Brain microvascular endothelial cell (primary cell): ENCODE results near the gene MTNR1A.
A peak's percentile ranks its signal among the peaks of the same experiment; 100 is the strongest.

Experiments
- DNase-seq: peaks from one replicate; pipeline ENCODE4 v3.0.0-alpha.2; 2020
- H3K27ac ChIP-seq: fragments of 250-450 bp; sonication (Bioruptor Pico); 2 replicates; pipeline ENCODE4 v1.5.1; 2020; ENCODE audit warnings: mild to moderate bottlenecking, moderate library complexity
- H3K27me3 ChIP-seq: fragments of 250-450 bp; sonication (Bioruptor Pico); replicated peaks from 2 replicates; pipeline ENCODE4 v1.5.1; 2020; ENCODE audit warnings: mild to moderate bottlenecking
- H3K36me3 ChIP-seq: fragments of 250-450 bp; sonication (Bioruptor Pico); replicated peaks from 2 replicates; pipeline ENCODE4 v1.5.1; 2020; ENCODE audit warnings: mild to moderate bottlenecking
- H3K4me3 ChIP-seq: 2 replicates; pipeline ENCODE4 v1.5.1; 2011; ENCODE audit warnings: low read depth, mild to moderate bottlenecking, control low read depth, low read length, moderate library complexity
- CTCF ChIP-seq: IDR thresholded peaks from 2 replicates; pipeline ENCODE4 v1.5.1; 2011; ENCODE audit warnings: low read depth, mild to moderate bottlenecking, moderate library complexity, low read length, control low read depth, inconsistent platforms; ENCODE audit errors: missing control alignments
- in situ Hi-C: cut with HindIII; loops from 2 replicates; pipeline ENCODE4 v1.10.0; 2017; ENCODE audit warnings: low sequenced_read_pairs, low pct_ligation_motif_present

MTNR1A gene

GRCh38 chr4:186591651-186592050, 36.3 kb upstream of the MTNR1A start:
- Histone ChIP-seq H3K36me3 (peaks cover 55% of the 10 kb centered on the region), H3K27me3 (no peaks in the 10 kb centered on the region), H3K27ac (no peak overlapping the region), H3K4me3 (no peak overlapping the region)
- in situ Hi-C loops: loop anchor here (25.0 kb wide), 1 partner anchor 304 kb away; no protein-coding TSS in a partner anchor
- TF ChIP-seq CTCF: no peak
- no peak for DNase-seq

- Histone ChIP-seq H3K36me3 (peaks cover 41% of the 10 kb centered on the region), H3K4me3 (no peak overlapping the region), H3K27ac (no peak overlapping the region), H3K27me3 (no peaks in the 10 kb centered on the region)
- no peak for TF ChIP-seq CTCF
- in situ Hi-C loops: loop anchor here (25.0 kb wide), 1 partner anchor 301 kb away; no protein-coding TSS in a partner anchor
- DNase-seq: no peak
Observed at GRCh38 chr4:186588503-186588902, 33.1 kb upstream of the MTNR1A start.

- no peaks in the 10 kb centered on the region for H3K27me3 ChIP-seq
- peak; percentile 63 for DNase-seq
- in situ Hi-C loops: loop anchor here (25.0 kb wide), 1 partner anchor 300 kb away; no protein-coding TSS in a partner anchor
- peak; percentile 91 for TF ChIP-seq CTCF
- no peak overlapping the region for H3K4me3 ChIP-seq
- peaks cover 36% of the 10 kb centered on the region for H3K36me3 ChIP-seq
- H3K27ac ChIP-seq: no peak overlapping the region
Observed at GRCh38 chr4:186587416-186588018, 32.1 kb upstream of the MTNR1A start.

GRCh38 chr4:186586205-186586604, 30.8 kb upstream of the MTNR1A start:
- in situ Hi-C loops: loop anchor here (25.0 kb wide), 1 partner anchor 299 kb away; no protein-coding TSS in a partner anchor
- peak overlapping the region; percentile 11 for H3K27ac ChIP-seq

GRCh38 chr4:186584912-186585311, 29.5 kb upstream of the MTNR1A start:
- no peak for TF ChIP-seq CTCF
- Histone ChIP-seq H3K27ac (no peak overlapping the region), H3K36me3 (peaks cover 23% of the 10 kb centered on the region), H3K27me3 (no peaks in the 10 kb centered on the region), H3K4me3 (no peak overlapping the region)
- DNase-seq: no peak
- in situ Hi-C loops: loop anchor here (25.0 kb wide), 1 partner anchor 298 kb away; no protein-coding TSS in a partner anchor

More at GRCh38 chr4:186586205-186586604, 30.8 kb upstream of the MTNR1A start:
- no peak for TF ChIP-seq CTCF
- Histone ChIP-seq H3K4me3 (no peak overlapping the region), H3K27me3 (no peaks in the 10 kb centered on the region), H3K36me3 (peaks cover 31% of the 10 kb centered on the region)
- peak; percentile 63 for DNase-seq
